Stimulated activated naive CD4-positive, alpha-beta T cell (primary cell): Measurements from ENCODE around the gene TKT.

Source experiments
- DNase-seq, 6 experiments: peaks; one replicate each; lab custom pipeline; 2025; lab: John Stamatoyannopoulos, UW

TKT gene

GRCh38 chr3:53239800-53240199 is 16.0 kb downstream of the TKT start:
- no peak for DNase-seq

GRCh38 chr3:53238886-53239285 is 16.9 kb downstream of the TKT start:
- DNase-seq: no peak

- no peak for DNase-seq
These were observed 17.6 kb downstream of the TKT start for GRCh38 chr3:53238051-53238850.

- no peak for DNase-seq
These were observed 19.5 kb downstream of the TKT start for GRCh38 chr3:53236112-53236841.

- DNase-seq: no peak
These were observed 20.3 kb downstream of the TKT start for GRCh38 chr3:53235545-53235944.

GRCh38 chr3:53234841-53235232 is 21.0 kb downstream of the TKT start:
- DNase-seq: no peak

- no peak for DNase-seq
These were observed 21.5 kb downstream of the TKT start for GRCh38 chr3:53234130-53234840.

GRCh38 chr3:53232641-53233377 is 23.0 kb downstream of the TKT start:
- no peak for DNase-seq

- DNase-seq: no peak
These were observed 24.0 kb downstream of the TKT start for GRCh38 chr3:53231532-53232511.

GRCh38 chr3:53230789-53231188 is 25.0 kb downstream of the TKT start:
- DNase-seq: no peak

GRCh38 chr3:53230041-53230621 is 25.7 kb downstream of the TKT start:
- no peak for DNase-seq

- no peak for DNase-seq
These were observed 26.2 kb downstream of the TKT start for GRCh38 chr3:53229606-53230005.

- no peak for DNase-seq
These were observed 26.7 kb downstream of the TKT start for GRCh38 chr3:53229171-53229570.

GRCh38 chr3:53227993-53228885 is 27.6 kb downstream of the TKT start:
- DNase-seq: no peak

- DNase-seq: no peak
These were observed 28.9 kb downstream of the TKT start for GRCh38 chr3:53226841-53227407.

- DNase-seq: no peak
These were observed 29.5 kb downstream of the TKT start for GRCh38 chr3:53226142-53226840.

GRCh38 chr3:53225651-53226050 is 30.2 kb downstream of the TKT start:
- DNase-seq: no peak

GRCh38 chr3:53225181-53225580 is 30.6 kb downstream of the TKT start:
- no peak for DNase-seq

- DNase-seq: no peak
These were observed 31.3 kb downstream of the TKT start for GRCh38 chr3:53224536-53224935.
